Uterus (tissue), 2 donors: ENCODE measurements around the gene AQP1.

Source experiments
- POLR2A ChIP-seq, 2 donors: fragments of 450-650 bp; IDR thresholded peaks; one replicate each; pipeline ENCODE4 v1.6.1; 2016; ENCODE audit warnings: antibody characterized with exemption in 2 of 2, mild to moderate bottlenecking in 1 of 2, moderate library complexity in 1 of 2
- TF ChIP-seq, protein P1 (sequence below), 4 experiments: fragments of 200-600 bp in 2 of 4; fragments of 450-650 bp in 2 of 4; sonication (generic) in 2 of 4; IDR thresholded peaks; one replicate each; pipeline ENCODE4 v1.5.1; 2016 to 2019; ENCODE audit warnings: antibody characterized with exemption in 4 of 4, mild to moderate bottlenecking in 2 of 4, moderate library complexity in 1 of 4

DNA sequence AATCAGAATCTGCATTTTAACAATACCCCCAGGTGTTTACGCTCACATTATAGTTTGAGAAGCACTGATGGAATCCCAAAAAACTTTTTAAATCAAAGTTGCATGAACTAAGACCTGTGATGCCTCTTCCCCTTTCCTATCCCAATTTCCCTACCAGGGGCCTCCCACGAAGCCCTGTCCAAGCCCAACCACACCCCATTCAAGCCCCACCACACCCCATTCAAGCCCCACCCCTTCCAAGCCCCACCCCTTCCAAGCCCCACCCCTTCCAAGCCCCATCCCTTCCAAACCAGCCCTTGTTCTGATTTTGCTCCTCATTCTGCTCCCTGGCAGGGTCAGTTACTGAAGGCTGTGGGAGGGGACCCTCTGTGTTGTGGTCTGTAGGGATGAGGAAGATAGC, 9.8 kb upstream of the AQP1 start:
- no peak for TF ChIP-seq POLR2A (IDR thresholded peaks at IDR 0.05)
- TF ChIP-seq, protein P1, sequence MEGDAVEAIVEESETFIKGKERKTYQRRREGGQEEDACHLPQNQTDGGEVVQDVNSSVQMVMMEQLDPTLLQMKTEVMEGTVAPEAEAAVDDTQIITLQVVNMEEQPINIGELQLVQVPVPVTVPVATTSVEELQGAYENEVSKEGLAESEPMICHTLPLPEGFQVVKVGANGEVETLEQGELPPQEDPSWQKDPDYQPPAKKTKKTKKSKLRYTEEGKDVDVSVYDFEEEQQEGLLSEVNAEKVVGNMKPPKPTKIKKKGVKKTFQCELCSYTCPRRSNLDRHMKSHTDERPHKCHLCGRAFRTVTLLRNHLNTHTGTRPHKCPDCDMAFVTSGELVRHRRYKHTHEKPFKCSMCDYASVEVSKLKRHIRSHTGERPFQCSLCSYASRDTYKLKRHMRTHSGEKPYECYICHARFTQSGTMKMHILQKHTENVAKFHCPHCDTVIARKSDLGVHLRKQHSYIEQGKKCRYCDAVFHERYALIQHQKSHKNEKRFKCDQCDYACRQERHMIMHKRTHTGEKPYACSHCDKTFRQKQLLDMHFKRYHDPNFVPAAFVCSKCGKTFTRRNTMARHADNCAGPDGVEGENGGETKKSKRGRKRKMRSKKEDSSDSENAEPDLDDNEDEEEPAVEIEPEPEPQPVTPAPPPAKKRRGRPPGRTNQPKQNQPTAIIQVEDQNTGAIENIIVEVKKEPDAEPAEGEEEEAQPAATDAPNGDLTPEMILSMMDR (IDR thresholded peaks at IDR 0.05), result no peak
